Sigmoid colon (tissue), 7 donors: ENCODE data around the gene CYTH3. TPM values are rescaled to one million over a fixed set of nuclear protein-coding genes. Genes with fewer than 3 reads are reported as not detected.

Source experiments
- DNase-seq: peaks from one replicate; pipeline ENCODE4 v3.0.0-alpha.2; 2019
- H3K27ac ChIP-seq, 4 donors: fragments of 200-600 bp; sonication (generic); one replicate each; pipeline ENCODE4 v1.5.1; 2016 to 2019; ENCODE audit warnings: mild to moderate bottlenecking in 1 of 4
- H3K27me3 ChIP-seq, 3 donors: fragments of 200-600 bp; sonication (generic); one replicate each; pipeline ENCODE4 v1.5.1; 2019; ENCODE audit warnings: mild to moderate bottlenecking in 1 of 3
- H3K36me3 ChIP-seq, 4 donors: fragments of 200-600 bp; sonication (generic); one replicate each; pipeline ENCODE4 v1.5.1; 2016 to 2019
- H3K4me1 ChIP-seq, 4 donors: fragments of 200-600 bp; sonication (generic); one replicate each; pipeline ENCODE4 v1.5.1; 2017 to 2019
- H3K4me3 ChIP-seq, 4 donors: fragments of 200-600 bp; sonication (generic); one replicate each; pipeline ENCODE4 v1.5.1; 2017 to 2019; ENCODE audit warnings: mild to moderate bottlenecking in 2 of 4, moderate library complexity in 1 of 4
- H3K9me3 ChIP-seq, 4 donors: fragments of 200-600 bp in 3 of 4; sonication (generic) in 3 of 4; one replicate each; pipeline versions ENCODE4 v1.5.1 to v1.6.1; 2013 to 2019
- CTCF ChIP-seq, 4 experiments: fragments of 450-650 bp in 3 of 4; fragments of 200-600 bp in 1 of 4; IDR thresholded peaks; one replicate each; pipeline ENCODE4 v1.5.1; 2016 to 2019; ENCODE audit warnings: antibody characterized with exemption in 4 of 4, mild to moderate bottlenecking in 3 of 4, moderate library complexity in 2 of 4
- EP300 ChIP-seq, 4 donors: sonication (generic); formaldehyde crosslinking; IDR thresholded peaks; one replicate each; pipeline ENCODE4 v1.6.1; 2017; ENCODE audit warnings: antibody characterized with exemption in 4 of 4
- POLR2A ChIP-seq, 2 donors: fragments of 450-650 bp; IDR thresholded peaks; one replicate each; pipeline ENCODE4 v1.6.1; 2016; ENCODE audit warnings: antibody characterized with exemption in 2 of 2, mild to moderate bottlenecking in 2 of 2, moderate library complexity in 2 of 2
- POLR2AphosphoS5 ChIP-seq, 4 donors: sonication (generic); formaldehyde crosslinking; IDR thresholded peaks; one replicate each; pipeline ENCODE4 v1.6.1; 2017; ENCODE audit warnings: antibody characterized with exemption in 4 of 4
- WGBS, 2 donors: extraction: QIAGEN DNeasy Blood & Tissue Kit; methylation state at CpG; one replicate each; pipeline ENCODE4 v1.1.7; 2013; 5-methylcytosine and 5-hydroxymethylcytosine counted together
- intact Hi-C: fragments of 100-400 bp; cut with DNase I; formaldehyde crosslinking; loops from one replicate; pipeline ENCODE4 v1.15.1; 2023
- polyA plus RNA-seq, 3 donors: library from polyadenylated mRNA; stranded (reverse); fragments of 200-250 nt; gene quantifications; one replicate each; pipeline ENCODE4 v1.2.3, GENCODE V29; 2013
- total RNA-seq, 4 donors: library from RNA; depleted of rRNA; stranded (reverse); fragments of >200 nt; gene quantifications; one replicate each; pipeline ENCODE4 v1.1.0, GENCODE V29; 2016
- donor health status: healthy with polysubstance abuse.
- donor health status: Bipolar disorder and iron deficiency.
- donor health status: healthy.

CYTH3 gene
- total and polyA plus RNA-seq, 7 donors: 6.5 to 34.8 (median 27.1) TPM

GRCh38 chr7:6162650-6163366 is 109.6 kb downstream of the CYTH3 start:
- H3K36me3 ChIP-seq: peaks cover 6 to 57% (median 14%) of the 10 kb centered on the region in 4 donors
- peaks cover 0 to 29% (median 15%) of the 10 kb centered on the region in 4 donors for H3K4me1 ChIP-seq
- H3K4me3 ChIP-seq: no peak overlapping the region
- TF ChIP-seq CTCF (IDR thresholded peaks at IDR 0.05) (no peak), POLR2AphosphoS5 (IDR thresholded peaks at IDR 0.05) (no peak), EP300 (IDR thresholded peaks at IDR 0.05) (no peak), POLR2A (IDR thresholded peaks at IDR 0.05) (no peak)
- peak; percentile 50 for DNase-seq
- H3K9me3 ChIP-seq: no peaks in the 10 kb centered on the region
- intact Hi-C loops: no loop called here
- no peaks in the 10 kb centered on the region for H3K27me3 ChIP-seq
- H3K27ac ChIP-seq: peak overlapping the region; percentile 28 to 74 (median 56)
- 90 to 92% methylated on average over 18 of the region's 18 CpGs for WGBS, 2 donors

GRCh38 chr7:6162331-6162620 is 110.1 kb downstream of the CYTH3 start:
- Histone ChIP-seq H3K27me3 (no peaks in the 10 kb centered on the region), H3K36me3 (peaks cover 8 to 62% (median 17%) of the 10 kb centered on the region in 4 donors), H3K4me1 (peaks cover 0 to 29% (median 15%) of the 10 kb centered on the region in 4 donors), H3K9me3 (no peaks in the 10 kb centered on the region), H3K27ac (peak overlapping the region; percentile 28 to 74 (median 56)), H3K4me3 (no peak overlapping the region)
- no peak for TF ChIP-seq CTCF (IDR thresholded peaks at IDR 0.05)
- TF ChIP-seq POLR2AphosphoS5 (IDR thresholded peaks at IDR 0.05): peak; percentile 9 to 55 (median 38)
- no peak for TF ChIP-seq POLR2A (IDR thresholded peaks at IDR 0.05)
- TF ChIP-seq EP300 (IDR thresholded peaks at IDR 0.05): no peak
- 80 to 87% methylated on average over 8 of the region's 8 CpGs for WGBS, 2 donors
- intact Hi-C loops: no loop called here
- DNase-seq: peak; percentile 85

- H3K36me3 ChIP-seq: peaks cover 11 to 68% (median 20%) of the 10 kb centered on the region in 4 donors
- intact Hi-C loops: loop anchor here (2.0 kb wide), 1 partner anchor 109 kb away; no protein-coding TSS in a partner anchor
- peak overlapping the region; percentile 28 to 74 (median 56) for H3K27ac ChIP-seq
- no peak for TF ChIP-seq POLR2AphosphoS5 (IDR thresholded peaks at IDR 0.05)
- no peak for TF ChIP-seq CTCF (IDR thresholded peaks at IDR 0.05)
- H3K9me3 ChIP-seq: no peaks in the 10 kb centered on the region
- no peak overlapping the region for H3K4me3 ChIP-seq
- WGBS, 2 donors: 79 to 86% methylated on average over 15 of the region's 15 CpGs
- no peaks in the 10 kb centered on the region for H3K27me3 ChIP-seq
- DNase-seq: peak; percentile 34
- peaks cover 0 to 29% (median 15%) of the 10 kb centered on the region in 4 donors for H3K4me1 ChIP-seq
Observed at GRCh38 chr7:6161463-6162330, 110.7 kb downstream of the CYTH3 start.

GRCh38 chr7:6160191-6160623 is 112.2 kb downstream of the CYTH3 start:
- H3K4me1 ChIP-seq: peaks cover 0 to 29% (median 15%) of the 10 kb centered on the region in 4 donors
- DNase-seq: peak; percentile 92
- peak overlapping the region; percentile 58 to 74 (median 64) for H3K27ac ChIP-seq
- no peaks in the 10 kb centered on the region for H3K9me3 ChIP-seq
- no peak for TF ChIP-seq POLR2A (IDR thresholded peaks at IDR 0.05)
- no peak for TF ChIP-seq EP300 (IDR thresholded peaks at IDR 0.05)
- TF ChIP-seq CTCF (IDR thresholded peaks at IDR 0.05): peak; percentile 54 to 85 (median 68)
- TF ChIP-seq POLR2AphosphoS5 (IDR thresholded peaks at IDR 0.05): peak in 2 of 4 donors; percentile 49
- no peaks in the 10 kb centered on the region for H3K27me3 ChIP-seq
- WGBS, 2 donors: 73 to 77% methylated on average over 15 of the region's 15 CpGs
- H3K36me3 ChIP-seq: peaks cover 10 to 79% (median 21%) of the 10 kb centered on the region in 4 donors
- H3K4me3 ChIP-seq: no peak overlapping the region
- intact Hi-C loops: loop anchor here (1.0 to 2.0 kb wide), 2 partner anchors 111 to 163 kb away; no protein-coding TSS in a partner anchor
